Breast epithelium (tissue), 4 donors: ENCODE measurements around the gene TNFRSF1A. TPM values are rescaled to one million over a fixed set of nuclear protein-coding genes. Genes with fewer than 3 reads are reported as not detected.

Experiments
- DNase-seq, 2 donors: peaks; one replicate each; pipeline ENCODE4 v3.0.0-alpha.2; 2019; ENCODE audit warnings: low spot score in 2 of 2
- H3K27ac ChIP-seq, 2 donors: fragments of 200-600 bp; sonication (generic) in 1 of 2; one replicate each; pipeline ENCODE4 v1.5.1; 2016 to 2019; ENCODE audit warnings: mild to moderate bottlenecking in 1 of 2
- H3K27me3 ChIP-seq, 2 donors: fragments of 200-600 bp; sonication (generic) in 1 of 2; one replicate each; pipeline versions ENCODE4 v1.5.1 to v1.6.0; 2017 to 2019; ENCODE audit warnings: control low read depth in 1 of 2, mild to moderate bottlenecking in 1 of 2
- H3K36me3 ChIP-seq: fragments of 200-600 bp; one replicate; pipeline ENCODE4 v1.5.1; 2019
- H3K4me1 ChIP-seq, 2 donors: fragments of 200-600 bp; sonication (generic); one replicate each; pipeline ENCODE4 v1.5.1; 2016 to 2019; ENCODE audit warnings: control low read depth in 1 of 2
- H3K4me3 ChIP-seq, 3 donors: fragments of 200-600 bp; sonication (generic); 1 replicate in 2 of 3; 2 replicates in 1 of 3; pipeline ENCODE4 v1.5.1; 2016 to 2019; ENCODE audit warnings: mild to moderate bottlenecking in 3 of 3, moderate library complexity in 2 of 3
- H3K9me3 ChIP-seq, 2 donors: fragments of 200-600 bp; sonication (generic) in 1 of 2; one replicate each; pipeline ENCODE4 v1.5.1; 2016 to 2019; ENCODE audit warnings: control low read depth in 1 of 2
- CTCF ChIP-seq, 3 donors: fragments of 450-650 bp; IDR thresholded peaks; one replicate each; pipeline ENCODE4 v1.5.1; 2016 to 2017; ENCODE audit warnings: antibody characterized with exemption in 3 of 3, mild to moderate bottlenecking in 3 of 3, moderate library complexity in 3 of 3
- POLR2A ChIP-seq: fragments of 450-650 bp; IDR thresholded peaks from one replicate; pipeline ENCODE4 v1.6.1; 2016; ENCODE audit warnings: antibody characterized with exemption, mild to moderate bottlenecking, moderate library complexity
- POLR2AphosphoS5 ChIP-seq, 3 donors: sonication (generic); formaldehyde crosslinking; IDR thresholded peaks; one replicate each; pipeline ENCODE4 v1.6.1; 2017; ENCODE audit warnings: antibody characterized with exemption in 3 of 3
- intact Hi-C: fragments of 100-400 bp; cut with DNase I; formaldehyde crosslinking; loops from one replicate; pipeline ENCODE4 v1.15.1; 2023; ENCODE audit warnings: low total_unique reads
- total RNA-seq, 3 donors: library from RNA; depleted of rRNA; stranded (reverse); fragments of >200 nt; gene quantifications; one replicate each; pipeline ENCODE4 v1.1.0, GENCODE V29; 2016

TNFRSF1A gene
- total RNA-seq, 3 donors from 2014 or later, result 232 to 256 (median 238) TPM

DNA sequence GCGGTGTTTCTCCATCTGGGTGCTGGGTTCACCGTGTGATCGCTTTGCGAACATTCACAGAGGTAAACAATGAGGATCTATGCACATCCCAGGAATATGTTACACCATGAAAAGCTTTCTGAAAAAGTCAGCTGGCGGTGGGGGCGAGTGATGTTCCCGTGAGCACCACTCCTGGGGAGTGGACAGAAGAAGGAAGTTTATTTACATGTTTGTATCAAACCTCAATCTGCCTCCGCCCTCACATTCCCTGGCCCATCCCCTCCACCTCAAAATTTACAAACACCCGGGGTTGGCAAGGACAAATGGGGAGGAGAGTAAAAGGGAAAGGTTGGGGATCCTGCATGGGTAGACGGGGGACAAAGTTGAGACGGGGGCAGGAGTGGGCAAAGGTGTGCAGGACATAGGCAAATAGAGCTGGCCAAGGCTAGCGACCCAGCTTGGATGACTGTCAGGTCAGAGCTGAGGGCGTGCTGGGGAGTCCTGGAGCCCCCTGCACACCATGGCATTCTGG lies 6.9 kb downstream of the TNFRSF1A start:
- H3K4me1 ChIP-seq, result peaks cover 10 to 54% of the 10 kb centered on the region in 2 donors
- H3K36me3 ChIP-seq, result peaks cover 5% of the 10 kb centered on the region
- H3K4me3 ChIP-seq, result peak overlapping the region; percentile 31 to 89 (median 88)
- no peaks in the 10 kb centered on the region for H3K27me3 ChIP-seq
- intact Hi-C loops, result no loop called here
- DNase-seq, result no peak
- TF ChIP-seq POLR2AphosphoS5 (IDR thresholded peaks at IDR 0.05) (peak in 1 of 3 donors; percentile 19), CTCF (IDR thresholded peaks at IDR 0.05) (no peak)
- H3K9me3 ChIP-seq, result no peaks in the 10 kb centered on the region
- H3K27ac ChIP-seq, result peak overlapping the region; percentile 95 to 98

GRCh38 chr12:6334359-6334758 lies 7.5 kb downstream of the TNFRSF1A start:
- Histone ChIP-seq H3K27ac (peak overlapping the region; percentile 95 to 98), H3K36me3 (peaks cover 5% of the 10 kb centered on the region), H3K4me3 (peak overlapping the region in 2 of 3 donors; percentile 88 to 89), H3K9me3 (no peaks in the 10 kb centered on the region), H3K27me3 (no peaks in the 10 kb centered on the region), H3K4me1 (peaks cover 10 to 47% of the 10 kb centered on the region in 2 donors)
- no peak for TF ChIP-seq POLR2AphosphoS5 (IDR thresholded peaks at IDR 0.05)
- no peak for TF ChIP-seq CTCF (IDR thresholded peaks at IDR 0.05)
- TF ChIP-seq POLR2A, result no peak
- intact Hi-C loops, result no loop called here
- no peak for DNase-seq

GRCh38 chr12:6333566-6333965 lies 8.3 kb downstream of the TNFRSF1A start:
- no peak for DNase-seq

DNA sequence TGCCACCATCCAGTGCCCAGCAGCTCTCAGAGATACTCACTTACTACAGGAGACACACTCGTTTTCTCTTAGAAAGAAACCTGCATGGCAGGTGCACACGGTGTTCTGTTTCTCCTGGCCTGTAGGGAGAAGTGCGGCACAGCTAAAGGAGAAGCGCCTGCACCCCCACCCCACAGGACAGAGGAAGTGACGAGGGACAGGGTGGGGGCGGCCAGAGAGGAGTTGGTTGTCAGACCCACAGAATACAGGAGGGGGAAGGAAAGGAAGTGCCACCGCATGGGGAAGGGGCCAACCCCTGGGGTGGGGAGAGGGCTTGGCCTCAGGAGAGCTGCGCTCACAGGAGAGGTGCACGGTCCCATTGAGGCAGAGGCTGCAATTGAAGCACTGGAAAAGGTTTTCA lies 8.8 kb downstream of the TNFRSF1A start:
- peak overlapping the region; percentile 95 to 98 for H3K27ac ChIP-seq
- intact Hi-C loops, result no loop called here
- no peaks in the 10 kb centered on the region for H3K27me3 ChIP-seq
- peaks cover 10 to 39% of the 10 kb centered on the region in 2 donors for H3K4me1 ChIP-seq
- H3K36me3 ChIP-seq, result peaks cover 14% of the 10 kb centered on the region
- TF ChIP-seq POLR2A (no peak), CTCF (IDR thresholded peaks at IDR 0.05) (no peak), POLR2AphosphoS5 (IDR thresholded peaks at IDR 0.05) (no peak)
- H3K4me3 ChIP-seq, result peak overlapping the region in 1 of 3 donors; percentile 34
- no peak for DNase-seq
- H3K9me3 ChIP-seq, result no peaks in the 10 kb centered on the region

More at GRCh38 chr12:6333566-6333965, 8.3 kb downstream of the TNFRSF1A start:
- TF ChIP-seq POLR2A, result no peak
- TF ChIP-seq POLR2AphosphoS5 (IDR thresholded peaks at IDR 0.05), result no peak
- no peak for TF ChIP-seq CTCF (IDR thresholded peaks at IDR 0.05)
- Histone ChIP-seq H3K27me3 (no peaks in the 10 kb centered on the region), H3K36me3 (peaks cover 13% of the 10 kb centered on the region), H3K4me1 (peaks cover 10 to 39% of the 10 kb centered on the region in 2 donors), H3K27ac (peak overlapping the region; percentile 95 to 98), H3K4me3 (peak overlapping the region in 1 of 3 donors; percentile 34), H3K9me3 (no peaks in the 10 kb centered on the region)
- intact Hi-C loops, result no loop called here

DNA sequence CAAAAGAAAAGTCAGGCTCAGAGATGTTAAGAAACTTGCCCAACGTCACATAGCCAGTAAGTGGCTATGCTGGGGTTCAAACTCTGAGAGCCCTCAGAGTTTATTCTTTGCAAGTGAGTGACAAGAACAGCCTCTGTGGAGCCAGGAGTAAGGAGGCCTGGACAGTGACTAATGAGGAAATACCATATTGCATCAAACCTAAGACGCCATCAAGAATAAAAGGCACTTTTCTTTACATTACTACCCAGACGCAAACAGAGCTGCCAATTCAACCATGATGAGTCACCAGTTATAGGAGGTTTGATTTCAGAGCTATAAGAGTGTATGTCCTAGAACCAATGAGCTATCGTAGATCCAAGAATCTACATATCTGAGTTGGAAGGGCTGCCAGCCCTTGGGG lies 9.4 kb downstream of the TNFRSF1A start:
- intact Hi-C loops, result no loop called here
- no peak overlapping the region for H3K4me3 ChIP-seq
- peak overlapping the region; percentile 95 to 98 for H3K27ac ChIP-seq
- H3K4me1 ChIP-seq, result peaks cover 10 to 35% of the 10 kb centered on the region in 2 donors
- TF ChIP-seq POLR2A, result no peak
- no peak for TF ChIP-seq CTCF (IDR thresholded peaks at IDR 0.05)
- TF ChIP-seq POLR2AphosphoS5 (IDR thresholded peaks at IDR 0.05), result no peak
- no peaks in the 10 kb centered on the region for H3K27me3 ChIP-seq
- DNase-seq, result no peak
- no peaks in the 10 kb centered on the region for H3K9me3 ChIP-seq
- peaks cover 14% of the 10 kb centered on the region for H3K36me3 ChIP-seq
